Stimulated activated CD8-positive, alpha-beta memory T cell treated with anti-CD3 and anti-CD28 coated beads, Interleukin-15, amount 100 ng/mL, for 48 hours (primary cell): ENCODE data around the gene CCDC142.
"Not testable (repeated sequence)": the region's sequence is repeated elsewhere in the genome, so short reads cannot be mapped to it uniquely, and the experiment has no call there.

ENCODE experiments used
- DNase-seq, 2 donors: peaks; one replicate each; pipeline ENCODE4 v3.0.0-alpha.2; 2020; ENCODE audit warnings: low read depth in 2 of 2

CCDC142 gene

GRCh38 chr2:74498500-74499266, 15.9 kb upstream of the CCDC142 start:
- DNase-seq, result no peak

- no peak for DNase-seq
Measured at GRCh38 chr2:74497777-74498499, 15.1 kb upstream of the CCDC142 start.

- DNase-seq, result no peak
Measured at GRCh38 chr2:74496997-74497776, 14.4 kb upstream of the CCDC142 start.

GRCh38 chr2:74495440-74495839, 12.6 kb upstream of the CCDC142 start:
- no peak for DNase-seq

GRCh38 chr2:74493546-74493945, 10.7 kb upstream of the CCDC142 start:
- no peak for DNase-seq

- no peak for DNase-seq
Measured at GRCh38 chr2:74491648-74492544, 9.1 kb upstream of the CCDC142 start.

- no peak for DNase-seq
Measured at GRCh38 chr2:74489906-74490305, 7.1 kb upstream of the CCDC142 start.

- no peak for DNase-seq
Measured at GRCh38 chr2:74488643-74489481, 6.1 kb upstream of the CCDC142 start.

- DNase-seq, result no peak
Measured at GRCh38 chr2:74486141-74486540, 3.3 kb upstream of the CCDC142 start.

- DNase-seq, result not testable (repeated sequence)
Measured at GRCh38 chr2:74483675-74484164, 922 bp upstream of the CCDC142 start.

GRCh38 chr2:74481961-74482800, 617 bp downstream of the CCDC142 start:
- DNase-seq, result peak; percentile 41 to 49

GRCh38 chr2:74481431-74481830, 1.4 kb downstream of the CCDC142 start:
- no peak for DNase-seq

- no peak for DNase-seq
Measured at GRCh38 chr2:74474899-74475298, 7.9 kb downstream of the CCDC142 start.

- no peak for DNase-seq
Measured at GRCh38 chr2:74474481-74474880, 8.3 kb downstream of the CCDC142 start.

- DNase-seq, result no peak
Measured at GRCh38 chr2:74472945-74473258, 9.9 kb downstream of the CCDC142 start.

GRCh38 chr2:74472086-74472944, 10.5 kb downstream of the CCDC142 start, which contains the start of gene MRPL53:
TSS of gene MRPL53 (minus strand) at chr2:74472680. CDS start at chr2:74472660, 20 bp downstream.
- peak; percentile 88 to 90 for DNase-seq

- no peak for DNase-seq
Measured at GRCh38 chr2:74471332-74472065, 11.3 kb downstream of the CCDC142 start.

GRCh38 chr2:74470742-74471141, 12.1 kb downstream of the CCDC142 start:
- not testable (repeated sequence) for DNase-seq
